ACHN (cell line): Measurements from ENCODE around the gene LRRC4C.
"Not testable (repeated sequence)": the region's sequence is repeated elsewhere in the genome, so short reads cannot be mapped to it uniquely, and the experiment has no call there.

Source experiments
- DNase-seq: peaks from one replicate; pipeline ENCODE4 v3.0.0-alpha.2; 2015
- in situ Hi-C: cut with HindIII; loops from 2 replicates; pipeline ENCODE4 v1.10.0; 2017; ENCODE audit warnings: low sequenced_read_pairs, low pct_ligation_motif_present, low pct_unique_long_range_greater_than_20kb

Gene LRRC4C

GRCh38 chr11:40879911-40880310 lies 579.5 kb downstream of the LRRC4C start:
- in situ Hi-C loops, result no loop called here
- DNase-seq, result no peak

- in situ Hi-C loops, result no loop called here
- no peak for DNase-seq
Observed at GRCh38 chr11:40877981-40878380, 581.5 kb downstream of the LRRC4C start.

- no peak for DNase-seq
- in situ Hi-C loops, result no loop called here
Observed at GRCh38 chr11:40877256-40877655, 582.2 kb downstream of the LRRC4C start.

GRCh38 chr11:40867991-40868632 lies 591.3 kb downstream of the LRRC4C start:
- DNase-seq, result no peak

GRCh38 chr11:40857754-40858153 lies 601.7 kb downstream of the LRRC4C start:
- in situ Hi-C loops, DNase-seq: not testable (repeated sequence)

More at GRCh38 chr11:40867991-40868632, 591.3 kb downstream of the LRRC4C start:
- in situ Hi-C loops, result no loop called here

GRCh38 chr11:40842750-40843339 lies 616.6 kb downstream of the LRRC4C start:
- DNase-seq, result no peak
- in situ Hi-C loops, result no loop called here

- no peak for DNase-seq
- in situ Hi-C loops, result no loop called here
Observed at GRCh38 chr11:40841231-40841630, 618.2 kb downstream of the LRRC4C start.

- in situ Hi-C loops, result no loop called here
- no peak for DNase-seq
Observed at GRCh38 chr11:40838181-40838683, 621.2 kb downstream of the LRRC4C start.

GRCh38 chr11:40827116-40827515 lies 632.3 kb downstream of the LRRC4C start:
- DNase-seq, result no peak
- in situ Hi-C loops, result no loop called here

GRCh38 chr11:40826601-40827000 lies 632.9 kb downstream of the LRRC4C start:
- in situ Hi-C loops, result no loop called here
- no peak for DNase-seq

- in situ Hi-C loops, result no loop called here
- DNase-seq, result no peak
Observed at GRCh38 chr11:40825201-40825834, 634.1 kb downstream of the LRRC4C start.

- in situ Hi-C loops, result no loop called here
- DNase-seq, result peak; percentile 20
Observed at GRCh38 chr11:40819230-40819629, 640.2 kb downstream of the LRRC4C start.

GRCh38 chr11:40816976-40817375 lies 642.5 kb downstream of the LRRC4C start:
- in situ Hi-C loops, result no loop called here
- DNase-seq, result no peak

GRCh38 chr11:40797981-40798380 lies 661.5 kb downstream of the LRRC4C start:
- peak; percentile 69 for DNase-seq
- in situ Hi-C loops, result no loop called here

GRCh38 chr11:40787224-40787623 lies 672.2 kb downstream of the LRRC4C start:
- DNase-seq, result no peak
- in situ Hi-C loops, result no loop called here

GRCh38 chr11:40763046-40763445 lies 696.4 kb downstream of the LRRC4C start:
- DNase-seq, result no peak
- in situ Hi-C loops, result no loop called here

GRCh38 chr11:40759341-40759740 lies 700.1 kb downstream of the LRRC4C start:
- in situ Hi-C loops, result no loop called here
- no peak for DNase-seq

- DNase-seq, result no peak
- in situ Hi-C loops, result no loop called here
Observed at GRCh38 chr11:40754297-40754696, 705.2 kb downstream of the LRRC4C start.

- in situ Hi-C loops, result no loop called here
- DNase-seq, result no peak
Observed at GRCh38 chr11:40746282-40746681, 713.2 kb downstream of the LRRC4C start.

- in situ Hi-C loops, result no loop called here
- no peak for DNase-seq
Observed at GRCh38 chr11:40732132-40732531, 727.3 kb downstream of the LRRC4C start.
